H1 (cell line): ENCODE data around the gene SMIM34. TPM values are rescaled to one million over a fixed set of nuclear protein-coding genes. Genes with fewer than 3 reads are reported as not detected.
"Not testable (repeated sequence)": the region's sequence is repeated elsewhere in the genome, so short reads cannot be mapped to it uniquely, and the experiment has no call there.

Experiments used
- CTCF ChIA-PET: fragments of 300-600 bp; sonication (Branson Sonifier 250); formaldehyde crosslinking; loops from one replicate; lab custom pipeline; 2021; ENCODE audit not compliant: partially characterized antibody; lab: Charles Lee
- POLR2A ChIA-PET: fragments of 300-600 bp; sonication (Branson Sonifier 250); formaldehyde crosslinking; loops from one replicate; lab custom pipeline; 2021; ENCODE audit warnings: inconsistent platforms; ENCODE audit not compliant: partially characterized antibody; lab: Charles Lee
- DNase-seq, 2 experiments: peaks; one replicate each; pipeline versions ENCODE4 v3.0.0 to v3.0.0-alpha.2; 2010 to 2022; ENCODE audit warnings: low spot score in 2 of 2, low read depth in 1 of 2, mixed read lengths in 1 of 2
- FAIRE-seq: peaks from 2 replicates; lab custom pipeline; 2011; peaks lifted over from hg19 to GRCh38; lab: Jason Lieb, UNC
- H2AFZ ChIP-seq: 2 replicates; pipeline ENCODE4 v1.8.1; 2012; ENCODE audit warnings: low read length, inconsistent platforms
- H2AK5ac ChIP-seq: 2 replicates; pipeline ENCODE4 v1.6.1; 2013; ENCODE audit warnings: low read depth, low read length
- H2BK120ac ChIP-seq: replicated peaks from 2 replicates; pipeline ENCODE3; 2013; ENCODE audit warnings: low read depth, low read length, inconsistent platforms
- H2BK12ac ChIP-seq: 2 replicates; pipeline ENCODE4 v1.6.1; 2013; ENCODE audit warnings: low read depth, low read length
- H2BK15ac ChIP-seq: 2 replicates; pipeline ENCODE4 v1.6.1; 2013; ENCODE audit warnings: low read length
- H2BK20ac ChIP-seq: 2 replicates; pipeline ENCODE4 v1.6.1; 2013; ENCODE audit warnings: low read length
- H2BK5ac ChIP-seq: 2 replicates; pipeline ENCODE4 v1.6.1; 2013; ENCODE audit warnings: low read depth, low read length
- H3K14ac ChIP-seq: 2 replicates; pipeline ENCODE4 v1.6.1; 2013; ENCODE audit warnings: inconsistent platforms; ENCODE audit not compliant: insufficient read length
- H3K18ac ChIP-seq: 2 replicates; pipeline ENCODE4 v1.6.1; 2013; ENCODE audit warnings: low read length; ENCODE audit errors: extremely low read depth
- H3K23ac ChIP-seq: 2 replicates; pipeline ENCODE4 v1.6.1; 2013; ENCODE audit warnings: inconsistent platforms; ENCODE audit not compliant: insufficient read length
- H3K23me2 ChIP-seq: 2 replicates; pipeline ENCODE4 v1.6.1; 2013; ENCODE audit warnings: low read depth, low read length
- H3K27ac ChIP-seq: 2 replicates; pipeline ENCODE4 v1.6.1; 2011; ENCODE audit warnings: low read depth, low read length, inconsistent platforms
- H3K27me3 ChIP-seq, 4 experiments: replicated peaks in 1 of 4; 1 replicate in 1 of 4; 2 replicates in 3 of 4; pipeline versions ENCODE4 v1.6.1 to v1.8.1; 2011 to 2013; ENCODE audit warnings: low read length in 3 of 4, mild to moderate bottlenecking in 3 of 4, inconsistent platforms in 2 of 4, mixed read lengths in 2 of 4, moderate library complexity in 1 of 4; ENCODE audit not compliant: control insufficient read depth in 3 of 4, insufficient read depth in 3 of 4; ENCODE audit errors: extremely low read depth in 1 of 4
- H3K36me3 ChIP-seq, 4 experiments: 2 replicates each; pipeline versions ENCODE4 v1.6.1 to v1.8.1; 2011 to 2013; ENCODE audit warnings: mild to moderate bottlenecking in 4 of 4, low read length in 3 of 4, moderate library complexity in 2 of 4, control low read depth in 1 of 4, inconsistent platforms in 1 of 4; ENCODE audit not compliant: insufficient read depth in 4 of 4, control insufficient read depth in 2 of 4
- H3K4ac ChIP-seq: replicated peaks from 2 replicates; pipeline ENCODE3; 2013; ENCODE audit warnings: low read length, low read depth, mixed read lengths, inconsistent platforms; ENCODE audit not compliant: insufficient read length
- H3K4me1 ChIP-seq, 4 experiments: replicated peaks in 1 of 4; 1 replicate in 1 of 4; 2 replicates in 3 of 4; pipeline versions ENCODE4 v1.6.1 to v1.8.1; 2011 to 2013; ENCODE audit warnings: low read length in 3 of 4, inconsistent platforms in 2 of 4, mixed read lengths in 1 of 4; ENCODE audit not compliant: insufficient read depth in 4 of 4, control insufficient read depth in 3 of 4
- H3K4me2 ChIP-seq, 2 experiments: 2 replicates each; pipeline versions ENCODE4 v1.6.1 to v1.8.1; 2011 to 2013; ENCODE audit warnings: low read depth in 2 of 2, low read length in 2 of 2, control low read depth in 1 of 2, inconsistent platforms in 1 of 2, mild to moderate bottlenecking in 1 of 2; ENCODE audit not compliant: insufficient read depth in 1 of 2
- H3K4me3 ChIP-seq, 4 experiments: fragments of 200-600, 300-600 bp in 1 of 4; sonication (generic), shearing (Covaris generic), sonication (Bioruptor Twin) in 1 of 4; 2 replicates each; pipeline versions ENCODE4 v1.5.1 to v1.8.1; 2011 to 2016; ENCODE audit warnings: low read length in 4 of 4, low read depth in 3 of 4, control low read depth in 2 of 4, inconsistent platforms in 2 of 4, mild to moderate bottlenecking in 2 of 4, mixed read lengths in 1 of 4, moderate library complexity in 1 of 4; ENCODE audit not compliant: insufficient read depth in 2 of 4; ENCODE audit errors: extremely low read depth in 1 of 4
- H3K56ac ChIP-seq: replicated peaks from 2 replicates; pipeline ENCODE3; 2013; ENCODE audit warnings: low read depth, mild to moderate bottlenecking, mixed read lengths, low read length, inconsistent platforms; ENCODE audit not compliant: insufficient read length
- H3K79me1 ChIP-seq: 2 replicates; pipeline ENCODE4 v1.6.1; 2013; ENCODE audit warnings: low read depth, low read length, control low read depth
- H3K79me2 ChIP-seq, 2 experiments: 2 replicates each; pipeline versions ENCODE4 v1.6.1 to v1.8.1; 2012 to 2013; ENCODE audit warnings: low read length in 2 of 2, mild to moderate bottlenecking in 2 of 2, inconsistent platforms in 1 of 2; ENCODE audit not compliant: insufficient read depth in 2 of 2, control insufficient read depth in 1 of 2
- H3K9ac ChIP-seq, 4 experiments: replicated peaks in 1 of 4; 1 replicate in 1 of 4; 2 replicates in 3 of 4; pipeline versions ENCODE4 v1.6.1 to v1.8.1; 2011 to 2013; ENCODE audit warnings: low read depth in 3 of 4, low read length in 3 of 4, control low read depth in 2 of 4, mild to moderate bottlenecking in 2 of 4, moderate library complexity in 2 of 4, inconsistent platforms in 1 of 4; ENCODE audit errors: extremely low read depth in 1 of 4
- H3K9me3 ChIP-seq, 2 experiments: 2 replicates each; pipeline versions ENCODE4 v1.6.1 to v1.8.1; 2012 to 2013; ENCODE audit warnings: mild to moderate bottlenecking in 2 of 2, moderate library complexity in 2 of 2, control low read depth in 1 of 2, inconsistent platforms in 1 of 2, low read depth in 1 of 2, low read length in 1 of 2, mixed read lengths in 1 of 2; ENCODE audit not compliant: insufficient read depth in 2 of 2
- H4K20me1 ChIP-seq, 2 experiments: replicated peaks in 1 of 2; 2 replicates each; pipeline versions ENCODE3 to v1.8.1; 2011 to 2013; ENCODE audit warnings: inconsistent platforms in 2 of 2, low read length in 2 of 2, mild to moderate bottlenecking in 1 of 2; ENCODE audit not compliant: insufficient read depth in 2 of 2, control insufficient read depth in 1 of 2
- H4K5ac ChIP-seq: 2 replicates; pipeline ENCODE4 v1.6.1; 2013; ENCODE audit warnings: low read length, low read depth, mixed read lengths, inconsistent platforms; ENCODE audit not compliant: insufficient read length
- H4K8ac ChIP-seq: 2 replicates; pipeline ENCODE4 v1.8.0; 2013; ENCODE audit warnings: mild to moderate bottlenecking, moderate library complexity, low read length, inconsistent platforms; ENCODE audit not compliant: insufficient read depth; ENCODE audit errors: extremely low read depth
- H4K91ac ChIP-seq: replicated peaks from 2 replicates; pipeline ENCODE3; 2013; ENCODE audit warnings: low read length, mixed read lengths, inconsistent platforms; ENCODE audit not compliant: insufficient read length
- WGBS, 2 experiments: shearing (Covaris generic) in 1 of 2; methylation state at CpG; one replicate each; pipeline versions ENCODE4 v1.1.6 to v1.1.7; 2013 to 2015; ENCODE audit warnings: low lambda C conversion rate in 2 of 2, mixed read lengths in 2 of 2, inconsistent platforms in 1 of 2, low coverage in 1 of 2, missing lambda C conversion rate in 1 of 2; ENCODE audit not compliant: insufficient replicate concordance in 2 of 2, insufficient coverage in 1 of 2, insufficient read length in 1 of 2; ENCODE audit errors: extremely low coverage in 1 of 2, missing lambda C conversion rate in 1 of 2; 5-methylcytosine and 5-hydroxymethylcytosine counted together
- polyA plus RNA-seq, 7 experiments: library from polyadenylated mRNA; depleted of rRNA in 3 of 7; stranded (reverse) in 5 of 7; unstranded in 2 of 7; fragments of >200 nt in 5 of 7; fragments of 200-250 nt in 2 of 7; gene quantifications; 1 replicate in 5 of 7; 2 replicates in 1 of 7; 4 replicates in 1 of 7; pipeline versions ENCODE4 v1.2.1 to v1.2.3, GENCODE V29; 2011 to 2013; ENCODE audit warnings: missing spikeins in 2 of 7, mixed read lengths in 2 of 7
- total RNA-seq: library from RNA; stranded (reverse); fragmentation: NEBNext Ultra II Directional; extraction: Animal tissue kit (Norgen Biotek cat#: 25700); gene quantifications from 2 replicates; pipeline ENCODE4 v1.2.1, GENCODE V29; 2021

The SMIM34 gene
- total and polyA plus RNA-seq, 2 of the 8 experiments (the other 6 are each of a cell fraction or from before 2014, with no cell fraction given), result not detected

DNA sequence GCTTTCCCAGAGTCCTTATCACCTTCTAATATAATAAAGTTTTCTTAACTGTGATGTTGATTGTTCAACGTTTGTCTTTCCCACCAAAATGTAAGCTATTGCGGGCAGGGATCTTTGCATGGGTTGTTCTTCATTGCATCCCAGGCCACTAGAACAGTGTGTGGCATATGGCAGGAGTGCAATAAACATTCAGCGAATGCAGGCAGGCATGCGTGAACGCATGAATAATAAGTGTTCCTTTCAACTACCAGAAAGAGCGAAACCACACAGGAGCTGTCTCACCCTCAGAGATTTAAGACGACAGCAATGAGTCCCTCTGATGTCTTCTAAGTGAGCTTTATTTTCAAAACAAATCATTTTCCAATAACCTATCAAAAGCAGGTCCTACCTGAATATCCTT is 34.5 kb upstream of the SMIM34 start:
- H4K20me1 ChIP-seq, H3K18ac ChIP-seq, H3K4me3 ChIP-seq, DNase-seq, H3K14ac ChIP-seq, H2BK12ac ChIP-seq, H4K8ac ChIP-seq, H3K4me1 ChIP-seq, H2BK120ac ChIP-seq, H2AK5ac ChIP-seq, H3K23ac ChIP-seq, H3K79me1 ChIP-seq, H3K27ac ChIP-seq, H3K79me2 ChIP-seq, H4K5ac ChIP-seq, CTCF ChIA-PET, H3K36me3 ChIP-seq, H3K9ac ChIP-seq, H2BK15ac ChIP-seq, POLR2A ChIA-PET, FAIRE-seq, H2AFZ ChIP-seq, H2BK5ac ChIP-seq, H3K27me3 ChIP-seq, H3K56ac ChIP-seq, H3K4me2 ChIP-seq, H4K91ac ChIP-seq, H3K23me2 ChIP-seq, H2BK20ac ChIP-seq, H3K4ac ChIP-seq, H3K9me3 ChIP-seq: not testable (repeated sequence)
- WGBS, 2 experiments, result no CpG with 5 or more reads among the region's 7 CpGs

DNA sequence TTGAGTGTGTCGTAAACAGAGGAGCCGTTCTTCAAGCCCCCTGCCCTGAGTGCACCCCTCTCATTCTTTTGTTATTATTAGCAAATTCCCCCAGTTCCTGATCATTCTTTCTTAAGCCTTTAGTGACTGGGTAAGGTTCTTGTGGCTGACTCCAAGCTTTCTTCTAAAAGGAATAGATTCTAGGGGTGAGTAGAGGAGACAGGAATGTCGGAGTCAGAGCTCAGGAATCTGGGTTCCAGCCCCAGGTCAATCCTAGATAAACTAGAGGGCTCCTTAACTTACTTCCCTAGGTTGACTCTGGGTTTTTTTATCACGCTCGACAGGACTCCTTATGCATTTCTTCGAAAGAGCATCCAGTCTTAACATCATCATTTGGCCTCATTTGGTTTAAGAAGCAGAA is 32.4 kb upstream of the SMIM34 start:
- H2BK15ac ChIP-seq, H3K23ac ChIP-seq, H3K79me2 ChIP-seq, H3K56ac ChIP-seq, H4K5ac ChIP-seq, H3K9me3 ChIP-seq, H2AFZ ChIP-seq, H3K36me3 ChIP-seq, H2BK5ac ChIP-seq, H2BK120ac ChIP-seq, H3K18ac ChIP-seq, CTCF ChIA-PET, H3K27me3 ChIP-seq, H3K4me3 ChIP-seq, H3K27ac ChIP-seq, H3K4me1 ChIP-seq, H3K79me1 ChIP-seq, H2BK12ac ChIP-seq, H4K91ac ChIP-seq, FAIRE-seq, H3K4me2 ChIP-seq, POLR2A ChIA-PET, H2BK20ac ChIP-seq, H2AK5ac ChIP-seq, H3K9ac ChIP-seq, H4K20me1 ChIP-seq, H4K8ac ChIP-seq, H3K23me2 ChIP-seq, H3K14ac ChIP-seq, DNase-seq, H3K4ac ChIP-seq: not testable (repeated sequence)
- WGBS, 2 experiments, result no CpG with 5 or more reads among the region's 6 CpGs
